ENCODE results near the gene BOD1. TPM values are rescaled to one million over a fixed set of nuclear protein-coding genes. Genes with fewer than 3 reads are reported as not detected.

BOD1 gene
- total RNA-seq, 1 donor from 2014 or later, result 76.7 TPM

DNA sequence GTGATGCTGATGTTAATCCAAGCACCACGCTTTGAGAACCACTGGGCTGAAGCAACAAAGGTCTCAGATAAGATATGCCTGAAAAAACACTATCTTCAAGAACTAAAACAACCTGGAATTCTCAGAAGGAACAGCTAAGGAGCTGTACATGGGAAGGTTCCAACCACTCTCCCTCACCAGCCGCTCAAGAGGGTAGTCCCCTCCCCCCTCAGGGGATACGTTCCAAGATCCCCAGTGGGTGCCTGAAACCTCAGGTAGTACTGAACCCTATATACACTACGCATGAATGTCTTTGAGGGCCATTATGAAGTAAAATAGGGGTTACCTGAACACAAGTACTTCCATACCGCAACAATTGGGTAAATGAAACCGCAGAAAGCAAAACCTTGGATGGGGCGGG lies 1.9 kb downstream of the BOD1 start:
- Mint-ChIP-seq H3K4me1 (ENCODE audit: unreplicated experiment) (peaks cover 35% of the 10 kb centered on the region), H3K4me3 (ENCODE audit: unreplicated experiment) (peak overlapping the region; percentile 30)
- TF ChIP-seq CTCF (IDR thresholded peaks at IDR 0.05; ENCODE audit: unreplicated experiment), result no peak

DNA sequence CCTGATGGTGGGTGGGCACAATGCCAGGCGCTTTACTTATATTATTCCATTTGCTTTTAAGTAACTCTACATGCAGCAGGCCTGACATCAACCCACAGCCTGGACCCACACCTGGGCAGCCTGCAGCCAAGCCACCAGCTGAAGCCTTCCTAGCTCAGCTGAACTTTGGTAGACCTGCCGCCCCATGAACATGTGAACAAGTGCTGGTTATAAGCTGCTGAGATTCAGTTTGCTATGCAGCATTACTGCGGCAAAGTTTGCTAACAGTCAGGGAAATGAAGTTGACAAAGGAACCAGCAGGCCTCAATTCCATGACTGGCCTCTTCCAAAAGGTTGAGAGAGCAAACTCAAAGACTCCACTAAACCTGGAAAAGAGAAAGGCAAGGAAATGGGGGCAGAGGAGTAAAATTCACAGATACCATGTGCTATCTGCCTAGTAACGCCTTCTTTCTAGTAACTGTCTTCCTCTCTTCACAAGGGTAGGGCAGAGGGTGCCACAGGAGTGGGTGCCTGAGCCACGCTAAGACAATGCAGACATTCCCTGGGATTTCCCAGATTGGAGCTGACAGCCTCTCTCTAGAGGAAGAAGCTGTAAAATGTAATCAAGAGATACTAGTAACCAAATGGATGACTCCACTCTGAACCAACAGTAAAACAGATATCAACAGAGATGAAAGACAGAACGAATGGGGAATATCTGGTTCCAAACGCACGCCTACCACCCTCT lies 2.9 kb downstream of the BOD1 start:
- H3K4me1 Mint-ChIP-seq (ENCODE audit: unreplicated experiment), result peaks cover 35% of the 10 kb centered on the region
- TF ChIP-seq CTCF (IDR thresholded peaks at IDR 0.05; ENCODE audit: unreplicated experiment), result no peak
- DNase-seq (ENCODE audit: low spot score), result no peak
- H3K9me3 Mint-ChIP-seq (ENCODE audit: unreplicated experiment), result no peaks in the 10 kb centered on the region
- H3K36me3 Mint-ChIP-seq (ENCODE audit: low read depth, unreplicated experiment), result no peaks in the 10 kb centered on the region
- peaks cover 6% of the 10 kb centered on the region for H3K27me3 Mint-ChIP-seq (ENCODE audit: unreplicated experiment)
- no peak overlapping the region for H3K4me3 Mint-ChIP-seq (ENCODE audit: unreplicated experiment)
- no peak overlapping the region for H3K27ac Mint-ChIP-seq (ENCODE audit: unreplicated experiment)

More for the DNA sequence above, 1.9 kb downstream of the BOD1 start:
- Mint-ChIP-seq H3K9me3 (ENCODE audit: unreplicated experiment) (no peaks in the 10 kb centered on the region), H3K27ac (ENCODE audit: unreplicated experiment) (no peak overlapping the region), H3K36me3 (ENCODE audit: low read depth, unreplicated experiment) (no peaks in the 10 kb centered on the region), H3K27me3 (ENCODE audit: unreplicated experiment) (peaks cover 6% of the 10 kb centered on the region)
- no peak for DNase-seq (ENCODE audit: low spot score)

GRCh38 chr5:173612948-173613347 lies 3.5 kb downstream of the BOD1 start:
- H3K4me3 Mint-ChIP-seq (ENCODE audit: unreplicated experiment), result no peak overlapping the region
- peaks cover 35% of the 10 kb centered on the region for H3K4me1 Mint-ChIP-seq (ENCODE audit: unreplicated experiment)
- no peak for DNase-seq (ENCODE audit: low spot score)
- no peak for TF ChIP-seq CTCF (IDR thresholded peaks at IDR 0.05; ENCODE audit: unreplicated experiment)
- no peak overlapping the region for H3K27ac Mint-ChIP-seq (ENCODE audit: unreplicated experiment)
- H3K36me3 Mint-ChIP-seq (ENCODE audit: low read depth, unreplicated experiment), result peaks cover 3% of the 10 kb centered on the region
- H3K27me3 Mint-ChIP-seq (ENCODE audit: unreplicated experiment), result peaks cover 5% of the 10 kb centered on the region
- no peaks in the 10 kb centered on the region for H3K9me3 Mint-ChIP-seq (ENCODE audit: unreplicated experiment)

GRCh38 chr5:173611706-173612105 lies 4.7 kb downstream of the BOD1 start:
- H3K27me3 Mint-ChIP-seq (ENCODE audit: unreplicated experiment), result peaks cover 2% of the 10 kb centered on the region
- TF ChIP-seq CTCF (IDR thresholded peaks at IDR 0.05; ENCODE audit: unreplicated experiment), result no peak
- peaks cover 11% of the 10 kb centered on the region for H3K36me3 Mint-ChIP-seq (ENCODE audit: low read depth, unreplicated experiment)
- no peaks in the 10 kb centered on the region for H3K9me3 Mint-ChIP-seq (ENCODE audit: unreplicated experiment)
- peaks cover 30% of the 10 kb centered on the region for H3K4me1 Mint-ChIP-seq (ENCODE audit: unreplicated experiment)
- H3K27ac Mint-ChIP-seq (ENCODE audit: unreplicated experiment), result no peak overlapping the region
- no peak overlapping the region for H3K4me3 Mint-ChIP-seq (ENCODE audit: unreplicated experiment)
- no peak for DNase-seq (ENCODE audit: low spot score)

- Mint-ChIP-seq H3K27ac (ENCODE audit: unreplicated experiment) (no peak overlapping the region), H3K4me3 (ENCODE audit: unreplicated experiment) (no peak overlapping the region), H3K36me3 (ENCODE audit: low read depth, unreplicated experiment) (peaks cover 22% of the 10 kb centered on the region), H3K4me1 (ENCODE audit: unreplicated experiment) (no peaks in the 10 kb centered on the region), H3K9me3 (ENCODE audit: unreplicated experiment) (no peaks in the 10 kb centered on the region), H3K27me3 (ENCODE audit: unreplicated experiment) (peaks cover 1% of the 10 kb centered on the region)
- no peak for DNase-seq (ENCODE audit: low spot score)
- TF ChIP-seq CTCF (IDR thresholded peaks at IDR 0.05; ENCODE audit: unreplicated experiment), result no peak
These were observed 12.3 kb downstream of the BOD1 start for GRCh38 chr5:173604141-173604540.
